AG10803 (cell line): ENCODE measurements around the gene HSD17B2.
"Not testable (repeated sequence)": the region's sequence is repeated elsewhere in the genome, so short reads cannot be mapped to it uniquely, and the experiment has no call there.

Experiments used
- DNase-seq: peaks from one replicate; pipeline ENCODE4 v3.0.0; 2010; ENCODE audit warnings: low read depth
- H3K4me3 ChIP-seq: 2 replicates; pipeline ENCODE4 v1.5.1; 2011; ENCODE audit warnings: mild to moderate bottlenecking, low read length, control low read depth
- CTCF ChIP-seq: conservative IDR thresholded peaks from 2 replicates; pipeline ENCODE4 v1.5.1; 2011; ENCODE audit warnings: mild to moderate bottlenecking, low read length, control low read depth, inconsistent platforms

The HSD17B2 gene

GRCh38 chr16:82133798-82134197 is 98.7 kb downstream of the HSD17B2 start:
- H3K4me3 ChIP-seq, result no peak overlapping the region
- no peak for TF ChIP-seq CTCF
- no peak for DNase-seq

- DNase-seq, result no peak
- no peak for TF ChIP-seq CTCF
- no peak overlapping the region for H3K4me3 ChIP-seq
Observed at GRCh38 chr16:82134846-82135245, 99.8 kb downstream of the HSD17B2 start.

- no peak overlapping the region for H3K4me3 ChIP-seq
- no peak for TF ChIP-seq CTCF
- DNase-seq, result no peak
Observed at GRCh38 chr16:82135844-82136243, 100.8 kb downstream of the HSD17B2 start.

GRCh38 chr16:82136956-82137821 is 102.1 kb downstream of the HSD17B2 start:
- TF ChIP-seq CTCF, result no peak
- no peak for DNase-seq
- H3K4me3 ChIP-seq, result no peak overlapping the region

GRCh38 chr16:82137822-82138167 is 102.7 kb downstream of the HSD17B2 start:
- no peak overlapping the region for H3K4me3 ChIP-seq
- no peak for TF ChIP-seq CTCF
- DNase-seq, result no peak

GRCh38 chr16:82138478-82139285 is 103.6 kb downstream of the HSD17B2 start:
- no peak for TF ChIP-seq CTCF

GRCh38 chr16:82139286-82139571 is 104.2 kb downstream of the HSD17B2 start:
- DNase-seq, H3K4me3 ChIP-seq: not testable (repeated sequence)

More at GRCh38 chr16:82138478-82139285, 103.6 kb downstream of the HSD17B2 start:
- no peak overlapping the region for H3K4me3 ChIP-seq
- DNase-seq, result no peak
